Measurements from ENCODE around the gene SIRT6.
"Not testable (repeated sequence)": the region's sequence is repeated elsewhere in the genome, so short reads cannot be mapped to it uniquely, and the experiment has no call there.

The SIRT6 gene

DNA sequence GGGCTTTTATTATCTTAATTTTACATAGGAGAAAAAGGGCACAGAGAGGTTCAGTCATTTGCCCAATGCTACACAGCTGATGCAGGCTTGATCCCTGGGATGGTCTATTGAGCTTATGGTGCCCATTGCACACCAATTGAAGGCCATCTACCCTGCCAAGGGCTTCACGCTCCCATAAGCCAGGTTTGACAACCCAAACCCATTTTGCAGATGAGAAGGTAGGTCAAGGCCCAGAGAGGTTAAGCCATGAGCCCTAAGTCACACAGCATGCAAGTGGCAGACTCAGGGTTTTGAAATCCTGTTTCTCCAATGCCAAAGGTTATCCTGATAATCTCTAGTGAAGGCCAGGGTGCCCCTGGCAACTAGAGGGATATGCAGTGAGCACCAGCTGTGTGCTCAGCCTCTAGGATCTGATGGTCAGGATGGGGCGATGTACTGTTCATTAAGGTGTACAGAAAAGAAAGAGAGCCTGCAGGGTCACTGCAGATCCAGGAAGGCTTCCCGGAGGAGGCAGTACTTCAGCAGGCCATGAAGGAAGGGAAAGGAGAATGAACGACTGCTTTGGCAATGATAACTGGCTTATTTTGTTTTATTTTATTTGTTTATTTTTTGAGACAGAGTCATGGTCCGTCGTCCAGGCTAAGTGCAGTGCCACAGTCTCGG is 20.8 kb downstream of the SIRT6 start:
- Histone ChIP-seq H3K36me3 (ENCODE audit: control insufficient read depth, insufficient read depth, low read length) (no peaks in the 10 kb centered on the region), H3K4me1 (ENCODE audit: control insufficient read depth, insufficient read depth, low read length) (no peaks in the 10 kb centered on the region)

GRCh38 chr19:4157971-4158370 is 24.4 kb downstream of the SIRT6 start:
- H3K27me3 ChIP-seq (ENCODE audit: control insufficient read depth, insufficient read depth, low read length); H3K9ac ChIP-seq (ENCODE audit: low read length); H3K4me1 ChIP-seq (ENCODE audit: control insufficient read depth, insufficient read depth, low read length); H3K9me3 ChIP-seq (ENCODE audit: control insufficient read depth, low read length); H3K4me3 ChIP-seq (ENCODE audit: low read length); H3K36me3 ChIP-seq (ENCODE audit: control insufficient read depth, insufficient read depth, low read length): not testable (repeated sequence)

More for the DNA sequence above, 20.8 kb downstream of the SIRT6 start:
- Histone ChIP-seq H3K4me3 (ENCODE audit: low read length) (no peak overlapping the region), H3K9ac (ENCODE audit: low read length) (no peak overlapping the region), H3K27me3 (ENCODE audit: control insufficient read depth, insufficient read depth, low read length) (no peaks in the 10 kb centered on the region), H3K9me3 (ENCODE audit: control insufficient read depth, low read length) (no peaks in the 10 kb centered on the region)

- Histone ChIP-seq H3K9ac (ENCODE audit: low read length) (no peak overlapping the region), H3K9me3 (ENCODE audit: control insufficient read depth, low read length) (no peaks in the 10 kb centered on the region), H3K36me3 (ENCODE audit: control insufficient read depth, insufficient read depth, low read length) (no peaks in the 10 kb centered on the region), H3K27me3 (ENCODE audit: control insufficient read depth, insufficient read depth, low read length) (no peaks in the 10 kb centered on the region), H3K4me3 (ENCODE audit: low read length) (no peak overlapping the region), H3K4me1 (ENCODE audit: control insufficient read depth, insufficient read depth, low read length) (peaks cover 16% of the 10 kb centered on the region)
Observed at GRCh38 chr19:4157164-4157563, 25.2 kb downstream of the SIRT6 start.

DNA sequence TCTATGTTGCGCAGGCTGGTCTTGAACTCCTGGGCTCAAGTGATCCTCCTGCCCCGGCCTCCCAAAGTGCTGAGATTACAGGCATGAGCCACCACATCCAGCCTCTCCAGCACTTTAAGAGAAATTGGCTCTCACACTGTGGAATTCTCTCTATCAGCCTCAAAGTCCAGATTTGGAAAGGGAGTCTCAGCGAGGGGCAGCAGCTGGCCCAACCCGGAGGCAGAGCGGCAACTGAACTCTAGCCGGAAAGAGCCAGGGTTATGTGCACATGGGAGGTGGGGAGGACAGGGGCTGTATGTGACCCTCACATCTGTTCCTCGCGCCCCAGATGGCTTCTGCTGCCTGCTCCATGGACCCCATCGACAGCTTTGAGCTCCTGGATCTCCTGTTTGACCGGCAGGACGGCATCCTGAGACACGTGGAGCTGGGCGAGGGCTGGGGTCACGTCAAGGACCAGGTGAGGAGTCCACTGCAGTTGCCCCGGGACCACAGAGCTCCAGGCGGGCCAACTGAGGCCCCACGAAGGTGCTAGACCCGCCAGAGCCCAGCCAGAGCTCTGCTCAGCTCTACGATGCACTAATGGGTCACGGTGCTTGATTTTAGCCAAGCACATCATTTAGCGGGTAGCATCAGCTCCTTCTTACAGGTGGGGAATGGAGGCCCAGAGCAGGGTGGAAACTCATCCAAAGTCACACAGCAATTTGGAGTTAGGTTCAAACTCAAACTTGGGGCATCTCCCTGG is 27.6 kb downstream of the SIRT6 start:
- Histone ChIP-seq H3K36me3 (ENCODE audit: control insufficient read depth, insufficient read depth, low read length) (no peaks in the 10 kb centered on the region), H3K4me1 (ENCODE audit: control insufficient read depth, insufficient read depth, low read length) (peaks cover 22% of the 10 kb centered on the region), H3K27me3 (ENCODE audit: control insufficient read depth, insufficient read depth, low read length) (no peaks in the 10 kb centered on the region), H3K9me3 (ENCODE audit: control insufficient read depth, low read length) (no peaks in the 10 kb centered on the region), H3K9ac (ENCODE audit: low read length) (no peak overlapping the region), H3K4me3 (ENCODE audit: low read length) (no peak overlapping the region)

GRCh38 chr19:4152241-4152998 is 29.9 kb downstream of the SIRT6 start:
- Histone ChIP-seq H3K4me1 (ENCODE audit: control insufficient read depth, insufficient read depth, low read length) (peaks cover 36% of the 10 kb centered on the region), H3K27me3 (ENCODE audit: control insufficient read depth, insufficient read depth, low read length) (no peaks in the 10 kb centered on the region), H3K36me3 (ENCODE audit: control insufficient read depth, insufficient read depth, low read length) (no peaks in the 10 kb centered on the region), H3K9ac (ENCODE audit: low read length) (no peak overlapping the region), H3K4me3 (ENCODE audit: low read length) (no peak overlapping the region), H3K9me3 (ENCODE audit: control insufficient read depth, low read length) (no peaks in the 10 kb centered on the region)

DNA sequence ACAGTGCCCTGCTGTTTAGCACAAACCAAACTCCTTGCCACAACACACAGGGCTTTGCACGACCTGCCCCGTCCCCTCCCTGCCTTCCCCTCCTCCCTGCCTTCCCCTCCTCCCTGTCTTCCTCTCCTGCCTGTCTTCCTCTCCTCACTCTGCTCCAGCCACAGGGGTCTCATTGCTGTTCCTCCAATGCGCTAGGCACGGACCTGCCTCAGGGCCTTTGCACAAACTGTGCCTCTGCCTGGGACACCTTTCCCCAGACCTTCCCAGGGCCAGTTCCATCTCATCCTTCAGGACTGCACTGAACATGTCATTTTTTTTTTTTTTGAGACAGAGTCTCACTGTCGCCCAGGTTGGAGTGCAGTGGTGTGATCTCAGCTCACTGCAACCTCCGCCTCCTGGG is 30.7 kb downstream of the SIRT6 start:
- Histone ChIP-seq H3K4me3 (ENCODE audit: low read length) (no peak overlapping the region), H3K27me3 (ENCODE audit: control insufficient read depth, insufficient read depth, low read length) (no peaks in the 10 kb centered on the region), H3K9ac (ENCODE audit: low read length) (no peak overlapping the region), H3K4me1 (ENCODE audit: control insufficient read depth, insufficient read depth, low read length) (peaks cover 41% of the 10 kb centered on the region), H3K9me3 (ENCODE audit: control insufficient read depth, low read length) (no peaks in the 10 kb centered on the region), H3K36me3 (ENCODE audit: control insufficient read depth, insufficient read depth, low read length) (no peaks in the 10 kb centered on the region)

DNA sequence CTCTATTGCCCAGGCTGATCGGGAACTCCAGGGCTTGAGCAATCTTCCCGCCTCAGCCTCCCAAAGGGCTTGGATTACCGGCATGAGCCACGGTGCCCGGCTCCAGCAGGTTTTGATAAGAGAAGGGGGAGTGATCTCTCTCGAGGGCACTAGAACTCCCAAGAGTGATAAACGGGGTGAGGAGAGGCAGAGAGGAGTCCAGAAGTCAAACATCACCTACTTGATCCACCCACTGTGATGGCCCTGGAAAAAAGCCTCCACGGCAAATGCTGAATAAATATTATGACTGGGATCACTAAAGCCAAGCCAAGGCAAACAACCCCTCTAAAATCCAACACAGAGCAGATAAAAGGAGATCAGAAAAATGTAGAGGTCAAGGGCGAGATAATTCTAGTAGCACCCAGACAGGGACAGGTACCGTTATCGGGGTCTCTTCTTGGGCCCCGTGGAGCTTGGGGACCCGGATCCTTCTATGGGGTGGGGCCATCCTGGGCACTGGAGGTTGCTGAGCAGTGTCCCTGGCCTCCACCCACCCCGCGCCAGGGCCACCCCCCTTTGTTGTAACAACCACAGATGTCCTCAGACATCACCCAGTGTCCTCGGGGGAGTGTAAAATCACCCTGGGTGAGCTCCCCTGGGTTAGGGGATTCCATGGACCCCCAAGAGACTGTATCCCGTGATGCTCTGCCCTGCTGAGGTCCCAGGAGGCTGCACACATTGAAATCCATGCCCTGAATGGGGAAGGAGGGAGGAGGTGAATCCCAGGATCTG is 32.7 kb downstream of the SIRT6 start:
- Histone ChIP-seq H3K9me3 (ENCODE audit: control insufficient read depth, low read length) (no peaks in the 10 kb centered on the region), H3K9ac (ENCODE audit: low read length) (no peak overlapping the region), H3K36me3 (ENCODE audit: control insufficient read depth, insufficient read depth, low read length) (no peaks in the 10 kb centered on the region), H3K27me3 (ENCODE audit: control insufficient read depth, insufficient read depth, low read length) (no peaks in the 10 kb centered on the region), H3K4me1 (ENCODE audit: control insufficient read depth, insufficient read depth, low read length) (peaks cover 57% of the 10 kb centered on the region), H3K4me3 (ENCODE audit: low read length) (no peak overlapping the region)

- no peaks in the 10 kb centered on the region for H3K27me3 ChIP-seq (ENCODE audit: control insufficient read depth, insufficient read depth, low read length)
- H3K9ac ChIP-seq (ENCODE audit: low read length): no peak overlapping the region
- no peak overlapping the region for H3K4me3 ChIP-seq (ENCODE audit: low read length)
- peaks cover 53% of the 10 kb centered on the region for H3K4me1 ChIP-seq (ENCODE audit: control insufficient read depth, insufficient read depth, low read length)
- H3K36me3 ChIP-seq (ENCODE audit: control insufficient read depth, insufficient read depth, low read length): no peaks in the 10 kb centered on the region
- H3K9me3 ChIP-seq (ENCODE audit: control insufficient read depth, low read length): no peaks in the 10 kb centered on the region
Observed at GRCh38 chr19:4144666-4145249, 37.6 kb downstream of the SIRT6 start.

DNA sequence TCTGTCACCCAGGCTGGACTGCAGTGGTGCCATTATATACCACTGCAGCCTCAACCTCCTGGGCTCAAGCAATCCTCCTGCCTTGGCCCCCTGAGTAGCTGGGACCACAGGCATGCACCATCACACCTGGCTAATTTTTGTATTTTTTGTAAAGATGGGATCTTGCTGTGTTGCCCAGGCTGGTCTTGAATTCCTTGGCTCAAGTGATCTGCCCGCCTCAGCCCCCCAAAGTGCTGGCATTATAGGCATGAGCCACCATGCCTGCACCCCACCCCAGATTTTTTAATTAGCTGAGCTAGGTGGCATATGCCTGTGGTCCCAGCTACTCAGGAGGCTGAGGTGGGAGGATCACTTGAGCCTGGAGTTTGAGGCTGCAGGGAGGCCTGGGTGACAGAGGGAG is 39.4 kb downstream of the SIRT6 start:
- H3K9ac ChIP-seq (ENCODE audit: low read length); H3K9me3 ChIP-seq (ENCODE audit: control insufficient read depth, low read length); H3K36me3 ChIP-seq (ENCODE audit: control insufficient read depth, insufficient read depth, low read length); H3K27me3 ChIP-seq (ENCODE audit: control insufficient read depth, insufficient read depth, low read length); H3K4me3 ChIP-seq (ENCODE audit: low read length): not testable (repeated sequence)
- H3K4me1 ChIP-seq (ENCODE audit: control insufficient read depth, insufficient read depth, low read length): peaks cover 46% of the 10 kb centered on the region

- H3K4me1 ChIP-seq (ENCODE audit: control insufficient read depth, insufficient read depth, low read length): peaks cover 26% of the 10 kb centered on the region
- no peaks in the 10 kb centered on the region for H3K9me3 ChIP-seq (ENCODE audit: control insufficient read depth, low read length)
- no peaks in the 10 kb centered on the region for H3K36me3 ChIP-seq (ENCODE audit: control insufficient read depth, insufficient read depth, low read length)
- no peak overlapping the region for H3K9ac ChIP-seq (ENCODE audit: low read length)
- H3K4me3 ChIP-seq (ENCODE audit: low read length): no peak overlapping the region
- H3K27me3 ChIP-seq (ENCODE audit: control insufficient read depth, insufficient read depth, low read length): no peaks in the 10 kb centered on the region
Observed at GRCh38 chr19:4140237-4140711, 42.1 kb downstream of the SIRT6 start.

DNA sequence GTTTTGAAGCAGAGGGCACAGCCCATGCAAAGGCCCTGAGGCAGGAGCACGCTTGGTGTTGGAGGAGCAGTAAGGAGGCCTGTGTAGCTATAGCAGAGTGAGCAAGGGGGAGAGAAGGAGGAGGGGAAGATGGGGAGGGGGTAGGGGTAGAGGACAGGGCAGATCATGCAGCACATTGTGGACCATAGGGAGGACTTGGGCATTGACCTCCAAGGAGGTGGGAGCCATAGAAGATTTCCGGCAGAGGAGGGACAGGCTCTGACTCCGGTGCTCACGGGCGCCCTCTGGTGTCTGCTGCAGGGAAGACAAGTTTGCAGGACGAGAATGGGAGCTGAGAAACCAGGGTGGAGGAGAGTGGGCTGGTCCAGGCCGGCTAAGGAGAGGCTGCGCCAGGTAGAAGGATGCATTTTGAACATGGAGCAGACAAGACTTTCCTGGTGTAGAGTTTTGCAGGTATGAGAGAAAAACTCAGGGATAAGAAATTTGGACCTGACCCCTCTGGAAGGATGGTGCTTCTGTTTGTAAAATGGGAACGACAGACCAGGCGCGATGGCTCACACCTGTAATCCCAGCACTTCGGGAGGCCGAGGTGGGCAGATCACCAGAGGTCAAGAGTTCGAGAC is 42.6 kb downstream of the SIRT6 start:
- Histone ChIP-seq H3K36me3 (ENCODE audit: control insufficient read depth, insufficient read depth, low read length) (no peaks in the 10 kb centered on the region), H3K9ac (ENCODE audit: low read length) (no peak overlapping the region), H3K4me3 (ENCODE audit: low read length) (no peak overlapping the region), H3K4me1 (ENCODE audit: control insufficient read depth, insufficient read depth, low read length) (peaks cover 21% of the 10 kb centered on the region), H3K27me3 (ENCODE audit: control insufficient read depth, insufficient read depth, low read length) (no peaks in the 10 kb centered on the region), H3K9me3 (ENCODE audit: control insufficient read depth, low read length) (no peaks in the 10 kb centered on the region)

Measured in mucosa of stomach (tissue), 1 donor.